Astrocyte (in vitro differentiated cells and primary cell): ENCODE data around the gene MBTPS2. TPM values are rescaled to one million over a fixed set of nuclear protein-coding genes. Genes with fewer than 3 reads are reported as not detected.

Experiments used
- DNase-seq: peaks from one replicate; pipeline ENCODE4 v3.0.0-alpha.2; 2010; ENCODE audit warnings: low read depth
- FAIRE-seq: peaks from 2 replicates; lab custom pipeline; 2011; peaks lifted over from hg19 to GRCh38; lab: Jason Lieb, UNC
- H2AFZ ChIP-seq: 2 replicates; pipeline ENCODE4 v1.6.0; 2012; ENCODE audit warnings: low read depth, low read length, inconsistent platforms
- H3K27ac ChIP-seq: 2 replicates; pipeline ENCODE4 v1.5.1; 2011; ENCODE audit warnings: low read depth, low read length, inconsistent platforms
- H3K27me3 ChIP-seq: 2 replicates; pipeline ENCODE4 v1.6.0; 2011; ENCODE audit warnings: low read length, inconsistent platforms; ENCODE audit not compliant: insufficient read depth
- H3K36me3 ChIP-seq: 2 replicates; pipeline ENCODE4 v1.5.1; 2011; ENCODE audit warnings: low read length, inconsistent platforms; ENCODE audit not compliant: insufficient read depth
- H3K4me1 ChIP-seq: 2 replicates; pipeline ENCODE4 v1.5.1; 2011; ENCODE audit warnings: low read length, inconsistent platforms; ENCODE audit not compliant: insufficient read depth
- H3K4me2 ChIP-seq: 2 replicates; pipeline ENCODE4 v1.6.0; 2012; ENCODE audit warnings: low read length, inconsistent platforms
- H3K4me3 ChIP-seq: 2 replicates; pipeline ENCODE4 v1.5.1; 2011; ENCODE audit warnings: low read depth, mild to moderate bottlenecking, low read length, inconsistent platforms; ENCODE audit not compliant: insufficient read depth
- H3K79me2 ChIP-seq: 2 replicates; pipeline ENCODE4 v1.6.0; 2012; ENCODE audit warnings: mild to moderate bottlenecking, low read length, inconsistent platforms; ENCODE audit not compliant: insufficient read depth
- H3K9ac ChIP-seq: 2 replicates; pipeline ENCODE4 v1.6.0; 2012; ENCODE audit warnings: mild to moderate bottlenecking, low read length, inconsistent platforms
- H3K9me3 ChIP-seq: 2 replicates; pipeline ENCODE4 v1.5.1; 2012; ENCODE audit warnings: low read depth, mild to moderate bottlenecking, low read length, inconsistent platforms; ENCODE audit not compliant: insufficient read depth
- H4K20me1 ChIP-seq: 2 replicates; pipeline ENCODE4 v1.6.0; 2012; ENCODE audit warnings: low read length, inconsistent platforms; ENCODE audit not compliant: insufficient read depth
- H3K27ac Mint-ChIP-seq: one replicate; pipeline ENCODE4 v1.8.0; 2021; ENCODE audit warnings: mild to moderate bottlenecking, mixed read lengths; ENCODE audit not compliant: unreplicated experiment
- H3K27me3 Mint-ChIP-seq: one replicate; pipeline ENCODE4 v1.8.0; 2021; ENCODE audit warnings: low read depth, mixed read lengths; ENCODE audit not compliant: unreplicated experiment
- H3K36me3 Mint-ChIP-seq: one replicate; pipeline ENCODE4 v1.8.0; 2021; ENCODE audit warnings: low read depth, mixed read lengths; ENCODE audit not compliant: unreplicated experiment
- H3K4me1 Mint-ChIP-seq: one replicate; pipeline ENCODE4 v1.8.0; 2021; ENCODE audit warnings: low read depth, mixed read lengths; ENCODE audit not compliant: unreplicated experiment
- H3K4me3 Mint-ChIP-seq: one replicate; pipeline ENCODE4 v1.8.0; 2021; ENCODE audit warnings: mild to moderate bottlenecking, moderate library complexity, mixed read lengths; ENCODE audit not compliant: unreplicated experiment
- H3K9me3 Mint-ChIP-seq: one replicate; pipeline ENCODE4 v1.8.0; 2021; ENCODE audit warnings: mild to moderate bottlenecking, mixed read lengths; ENCODE audit not compliant: unreplicated experiment
- EZH2 ChIP-seq: IDR thresholded peaks from 2 replicates; pipeline ENCODE4 v1.6.1; 2012; ENCODE audit warnings: mild to moderate bottlenecking, low read length, inconsistent platforms; ENCODE audit not compliant: insufficient read depth
- total RNA-seq: library from RNA; stranded (reverse); gene quantifications from 2 replicates; pipeline ENCODE4 v1.2.1, GENCODE V29; 2021
- TF ChIP-seq, protein P1 (sequence below): IDR thresholded peaks from 2 replicates; pipeline ENCODE4 v1.5.1; 2011; ENCODE audit warnings: low read depth, mild to moderate bottlenecking, inconsistent platforms, low read length, moderate library complexity; ENCODE audit not compliant: insufficient read depth

The MBTPS2 gene
- total RNA-seq, 1 donor from 2014 or later = 18.8 TPM

DNA sequence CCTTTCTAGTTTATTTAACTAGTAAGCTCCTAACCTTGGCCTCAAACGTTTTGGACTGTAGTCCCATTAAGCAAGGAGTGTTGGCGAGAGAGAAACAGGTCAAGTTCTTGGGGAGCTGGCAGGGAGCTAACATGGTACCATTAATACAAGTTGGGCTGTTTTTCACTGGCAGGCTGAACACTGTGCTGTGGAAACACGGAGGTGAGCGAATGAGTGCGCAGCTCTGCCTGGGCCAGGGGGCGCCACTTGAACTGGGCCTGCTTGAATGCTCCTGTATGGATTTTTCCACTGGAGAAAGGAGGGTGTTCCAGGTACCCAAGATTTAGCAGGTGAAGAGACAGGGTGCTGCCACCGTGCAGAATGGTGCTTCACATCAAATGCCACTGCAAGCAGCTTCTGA lies 93.7 kb downstream of the MBTPS2 start:
- Mint-ChIP-seq H3K4me1 (peaks cover 18% of the 10 kb centered on the region), H3K9me3 (no peaks in the 10 kb centered on the region), H3K27me3 (no peaks in the 10 kb centered on the region), H3K27ac (peak overlapping the region; percentile 94), H3K4me3 (no peak overlapping the region), H3K36me3 (no peaks in the 10 kb centered on the region)
- TF ChIP-seq, protein P1, sequence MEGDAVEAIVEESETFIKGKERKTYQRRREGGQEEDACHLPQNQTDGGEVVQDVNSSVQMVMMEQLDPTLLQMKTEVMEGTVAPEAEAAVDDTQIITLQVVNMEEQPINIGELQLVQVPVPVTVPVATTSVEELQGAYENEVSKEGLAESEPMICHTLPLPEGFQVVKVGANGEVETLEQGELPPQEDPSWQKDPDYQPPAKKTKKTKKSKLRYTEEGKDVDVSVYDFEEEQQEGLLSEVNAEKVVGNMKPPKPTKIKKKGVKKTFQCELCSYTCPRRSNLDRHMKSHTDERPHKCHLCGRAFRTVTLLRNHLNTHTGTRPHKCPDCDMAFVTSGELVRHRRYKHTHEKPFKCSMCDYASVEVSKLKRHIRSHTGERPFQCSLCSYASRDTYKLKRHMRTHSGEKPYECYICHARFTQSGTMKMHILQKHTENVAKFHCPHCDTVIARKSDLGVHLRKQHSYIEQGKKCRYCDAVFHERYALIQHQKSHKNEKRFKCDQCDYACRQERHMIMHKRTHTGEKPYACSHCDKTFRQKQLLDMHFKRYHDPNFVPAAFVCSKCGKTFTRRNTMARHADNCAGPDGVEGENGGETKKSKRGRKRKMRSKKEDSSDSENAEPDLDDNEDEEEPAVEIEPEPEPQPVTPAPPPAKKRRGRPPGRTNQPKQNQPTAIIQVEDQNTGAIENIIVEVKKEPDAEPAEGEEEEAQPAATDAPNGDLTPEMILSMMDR = no peak
- no peak for TF ChIP-seq EZH2
- Histone ChIP-seq H2AFZ (no peak overlapping the region), H4K20me1 (no peaks in the 10 kb centered on the region), H3K9ac (peak overlapping the region; percentile 65), H3K4me2 (peak overlapping the region; percentile 61), H3K27me3 (no peaks in the 10 kb centered on the region), H3K27ac (peak overlapping the region; percentile 84), H3K9me3 (no peaks in the 10 kb centered on the region), H3K4me1 (no peaks in the 10 kb centered on the region), H3K79me2 (no peaks in the 10 kb centered on the region), H3K36me3 (no peaks in the 10 kb centered on the region), H3K4me3 (no peak overlapping the region)
- FAIRE-seq (no peak), DNase-seq (no peak)

DNA sequence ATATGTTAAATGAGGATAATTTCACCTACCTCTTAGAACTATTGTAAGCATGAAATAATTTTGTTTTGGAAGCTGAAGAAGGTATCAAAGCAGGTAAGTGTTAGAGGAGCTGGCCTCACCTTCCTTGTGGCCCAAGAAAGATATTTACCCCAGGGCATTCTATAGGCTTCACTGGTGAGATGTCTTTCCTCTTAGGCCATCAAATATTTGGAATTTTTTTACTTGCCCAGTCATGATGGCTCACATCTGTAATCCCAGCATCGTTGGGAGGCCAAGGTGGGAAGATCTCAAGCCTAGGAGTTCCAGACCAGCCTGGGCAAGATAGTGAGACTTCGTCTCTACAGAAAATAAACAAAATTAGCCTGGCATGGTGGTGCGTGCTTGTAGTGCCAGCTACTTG lies 95.0 kb downstream of the MBTPS2 start:
- no peaks in the 10 kb centered on the region for H3K9me3 Mint-ChIP-seq
- TF ChIP-seq EZH2 = no peak
- TF ChIP-seq, protein P1 = no peak
- no peaks in the 10 kb centered on the region for H3K36me3 ChIP-seq
- H3K4me2 ChIP-seq = no peak overlapping the region
- no peaks in the 10 kb centered on the region for H3K4me1 ChIP-seq
- FAIRE-seq = no peak
- H3K4me1 Mint-ChIP-seq = peaks cover 11% of the 10 kb centered on the region
- no peak overlapping the region for H3K27ac ChIP-seq
- no peaks in the 10 kb centered on the region for H3K27me3 Mint-ChIP-seq
- no peak overlapping the region for H2AFZ ChIP-seq
- no peak overlapping the region for H3K4me3 Mint-ChIP-seq
- no peaks in the 10 kb centered on the region for H3K79me2 ChIP-seq
- H3K9ac ChIP-seq = no peak overlapping the region
- H3K36me3 Mint-ChIP-seq = no peaks in the 10 kb centered on the region
- no peaks in the 10 kb centered on the region for H4K20me1 ChIP-seq
- no peak overlapping the region for H3K27ac Mint-ChIP-seq
- H3K27me3 ChIP-seq = no peaks in the 10 kb centered on the region
- DNase-seq = no peak
- H3K4me3 ChIP-seq = no peak overlapping the region
- no peaks in the 10 kb centered on the region for H3K9me3 ChIP-seq

Other genes with a start within 250 kb of the MBTPS2 start
- gene KLHL34, start 181.3 kb upstream of the MBTPS2 start, total RNA-seq = not detected in 2 replicates
- gene SMPX, start 81.5 kb upstream of the MBTPS2 start, total RNA-seq = not detected in 2 replicates
- gene YY2, start 16.4 kb downstream of the MBTPS2 start, total RNA-seq = 2.0 and 3.4 TPM in 2 replicates
- gene SMS, start 101.1 kb downstream of the MBTPS2 start, total RNA-seq = 134 and 187 TPM in 2 replicates
- 0.24 and 0.36 TPM in 2 replicates for gene PHEX, start 192.7 kb downstream of the MBTPS2 start, total RNA-seq